Neural cell (in vitro differentiated cells): ENCODE results near the gene CDC5L. TPM values are rescaled to one million over a fixed set of nuclear protein-coding genes. Genes with fewer than 3 reads are reported as not detected.

Source experiments
- H2AFZ ChIP-seq: fragments of 200-600, 300-800 bp; sonication (generic), shearing (Covaris generic); 2 replicates; pipeline ENCODE4 v1.6.0; 2014; ENCODE audit warnings: low read depth, mild to moderate bottlenecking, antibody characterized with exemption, low read length, moderate library complexity
- H3F3A ChIP-seq: fragments of 200-600 bp; shearing (Covaris generic); 2 replicates; pipeline ENCODE4 v1.6.1; 2016; ENCODE audit warnings: mild to moderate bottlenecking, moderate library complexity, mixed read lengths, antibody characterized with exemption, low read length; ENCODE audit not compliant: insufficient read depth, poor library complexity, severe bottlenecking
- H3K27ac ChIP-seq: fragments of 200-600, 300-800 bp; sonication (generic), shearing (Covaris generic); 2 replicates; pipeline ENCODE4 v1.5.1; 2014; ENCODE audit warnings: mild to moderate bottlenecking, low read length, moderate library complexity
- H3K27me3 ChIP-seq: fragments of 300-800, 200-600 bp; sonication (generic), shearing (Covaris generic); 2 replicates; pipeline ENCODE4 v1.6.0; 2014; ENCODE audit warnings: mild to moderate bottlenecking, low read depth, low read length, moderate library complexity; ENCODE audit not compliant: insufficient read depth
- H3K36me3 ChIP-seq: fragments of 300-800, 200-600 bp; sonication (generic), shearing (Covaris generic); 2 replicates; pipeline ENCODE4 v1.5.1; 2014; ENCODE audit warnings: mild to moderate bottlenecking, antibody characterized with exemption, low read length, moderate library complexity; ENCODE audit not compliant: insufficient read depth
- H3K4me2 ChIP-seq: fragments of 300-800, 200-600 bp; sonication (generic), shearing (Covaris generic); 2 replicates; pipeline ENCODE4 v1.6.0; 2014; ENCODE audit warnings: mild to moderate bottlenecking, low read length
- H3K4me3 ChIP-seq: fragments of 300-800, 200-600 bp; sonication (generic), shearing (Covaris generic); 2 replicates; pipeline ENCODE4 v1.5.1; 2014; ENCODE audit warnings: mild to moderate bottlenecking, low read length, moderate library complexity
- H3K79me2 ChIP-seq: fragments of 200-600 bp; shearing (Covaris generic); replicated peaks from 2 replicates; pipeline ENCODE4 v1.6.0; 2014; ENCODE audit warnings: mild to moderate bottlenecking, low read length, moderate library complexity; ENCODE audit not compliant: insufficient read depth
- H3K9ac ChIP-seq: fragments of 300-800, 200-600 bp; sonication (generic), shearing (Covaris generic); 2 replicates; pipeline ENCODE4 v1.6.1; 2016; ENCODE audit warnings: mild to moderate bottlenecking, low read length, mixed read lengths
- H3K9me2 ChIP-seq: fragments of 200-600 bp; shearing (Covaris generic); 2 replicates; pipeline ENCODE4 v1.6.1; 2016; ENCODE audit warnings: mild to moderate bottlenecking, low read length, mixed read lengths; ENCODE audit not compliant: insufficient read depth
- H3K9me3 ChIP-seq: fragments of 200-600, 300-800 bp; sonication (generic), shearing (Covaris generic); 2 replicates; pipeline ENCODE4 v1.6.1; 2016; ENCODE audit warnings: mild to moderate bottlenecking, mixed run types, low read length, moderate library complexity, mixed read lengths
- H4K20me1 ChIP-seq: fragments of 200-600 bp; shearing (Covaris generic); 2 replicates; pipeline ENCODE4 v1.6.1; 2016; ENCODE audit warnings: mild to moderate bottlenecking, mixed run types; ENCODE audit not compliant: insufficient read depth
- CTCF ChIP-seq: fragments of 450-650 bp; IDR thresholded peaks from 2 replicates; pipeline ENCODE4 v1.5.1; 2014; ENCODE audit warnings: antibody characterized with exemption, mild to moderate bottlenecking, moderate library complexity; ENCODE audit not compliant: poor library complexity, severe bottlenecking
- EP300 ChIP-seq: fragments of 450-650 bp; conservative IDR thresholded peaks from 2 replicates; pipeline ENCODE4 v1.6.1; 2014; ENCODE audit warnings: antibody characterized with exemption, mild to moderate bottlenecking, moderate library complexity; ENCODE audit not compliant: poor library complexity, severe bottlenecking
- EZH2 ChIP-seq: fragments of 200-600, 300-800 bp; shearing (Covaris generic), sonication (generic); IDR thresholded peaks from 2 replicates; pipeline ENCODE4 v1.6.1; 2014; ENCODE audit warnings: antibody characterized with exemption, low read length, borderline replicate concordance, mild to moderate bottlenecking; ENCODE audit not compliant: insufficient read depth, poor library complexity, severe bottlenecking
- MXI1 ChIP-seq: fragments of 450-650 bp; conservative IDR thresholded peaks from 2 replicates; pipeline ENCODE4 v1.6.1; 2014; ENCODE audit warnings: antibody characterized with exemption, mild to moderate bottlenecking; ENCODE audit not compliant: poor library complexity, severe bottlenecking
- POLR2AphosphoS5 ChIP-seq: IDR thresholded peaks from 2 replicates; pipeline ENCODE4 v1.6.1; 2012
- RAD21 ChIP-seq: fragments of 450-650 bp; conservative IDR thresholded peaks from 2 replicates; pipeline ENCODE4 v1.6.1; 2014; ENCODE audit warnings: antibody characterized with exemption, mild to moderate bottlenecking, moderate library complexity
- REST ChIP-seq: IDR thresholded peaks from 2 replicates; pipeline ENCODE4 v1.6.1; 2012; ENCODE audit warnings: borderline replicate concordance
- TAF1 ChIP-seq: IDR thresholded peaks from 2 replicates; pipeline ENCODE4 v1.6.1; 2012; ENCODE audit warnings: low read depth
- polyA plus RNA-seq: library from polyadenylated mRNA; depleted of rRNA; stranded (reverse); fragments of >200 nt; gene quantifications from 2 replicates; pipeline ENCODE4 v1.2.3, GENCODE V29; 2014

The CDC5L gene
- polyA plus RNA-seq, 1 donor from 2014 or later: 28.9 TPM

- Histone ChIP-seq H3K9me2 (no peaks in the 10 kb centered on the region), H3K9me3 (no peaks in the 10 kb centered on the region), H3F3A (no peaks in the 10 kb centered on the region), H3K4me2 (no peak overlapping the region), H3K27ac (no peak overlapping the region), H3K79me2 (no peaks in the 10 kb centered on the region), H2AFZ (no peak overlapping the region), H3K36me3 (no peaks in the 10 kb centered on the region), H4K20me1 (no peaks in the 10 kb centered on the region), H3K9ac (no peak overlapping the region), H3K27me3 (no peaks in the 10 kb centered on the region), H3K4me3 (no peak overlapping the region)
- no peak for TF ChIP-seq MXI1
- no peak for TF ChIP-seq EZH2
- TF ChIP-seq EP300: no peak
- no peak for TF ChIP-seq POLR2AphosphoS5
- no peak for TF ChIP-seq RAD21
- no peak for TF ChIP-seq TAF1
- no peak for TF ChIP-seq REST
Measured at GRCh38 chr6:44494011-44494501, 106.5 kb downstream of the CDC5L start.

- no peak overlapping the region for H3K4me3 ChIP-seq
- H3K9me3 ChIP-seq: no peaks in the 10 kb centered on the region
- H3K4me2 ChIP-seq: no peak overlapping the region
- no peaks in the 10 kb centered on the region for H3F3A ChIP-seq
- H3K79me2 ChIP-seq: no peaks in the 10 kb centered on the region
- H2AFZ ChIP-seq: no peak overlapping the region
- no peak for TF ChIP-seq CTCF
- TF ChIP-seq REST: no peak
- no peaks in the 10 kb centered on the region for H3K9me2 ChIP-seq
- H3K27ac ChIP-seq: no peak overlapping the region
- H3K36me3 ChIP-seq: no peaks in the 10 kb centered on the region
- no peaks in the 10 kb centered on the region for H3K27me3 ChIP-seq
- H3K9ac ChIP-seq: no peak overlapping the region
- H4K20me1 ChIP-seq: no peaks in the 10 kb centered on the region
Measured at GRCh38 chr6:44495036-44495901, 107.8 kb downstream of the CDC5L start.
